OCI-LY1 (cell line): ENCODE results near the gene SLC16A3.

Source experiments
- H2AFZ ChIP-seq: fragments of 200-600 bp; sonication (generic), shearing (Covaris generic); 2 replicates; pipeline ENCODE4 v1.6.0; 2014; ENCODE audit warnings: antibody characterized with exemption, mild to moderate bottlenecking, low read length
- H3F3A ChIP-seq: fragments of 200-600 bp; sonication (generic), shearing (Covaris generic); 2 replicates; pipeline ENCODE4 v1.6.0; 2014; ENCODE audit warnings: mild to moderate bottlenecking, antibody characterized with exemption, low read length, moderate library complexity; ENCODE audit not compliant: insufficient read depth
- H3K27ac ChIP-seq: fragments of 200-600 bp; sonication (generic); 2 replicates; pipeline ENCODE4 v1.5.1; 2014; ENCODE audit warnings: low read length, mixed run types, mild to moderate bottlenecking, low read depth; ENCODE audit not compliant: poor library complexity, severe bottlenecking
- H3K27me3 ChIP-seq: fragments of 200-600 bp; sonication (generic); 2 replicates; pipeline ENCODE4 v1.6.0; 2014; ENCODE audit warnings: antibody characterized with exemption, mild to moderate bottlenecking, low read length, moderate library complexity; ENCODE audit not compliant: insufficient read depth
- H3K36me3 ChIP-seq: fragments of 200-600 bp; sonication (generic); 2 replicates; pipeline ENCODE4 v1.6.1; 2014; ENCODE audit warnings: mild to moderate bottlenecking, antibody characterized with exemption, low read length, moderate library complexity, mixed read lengths; ENCODE audit not compliant: insufficient read depth
- H3K4me1 ChIP-seq: fragments of 200-600 bp; sonication (generic); 2 replicates; pipeline ENCODE4 v1.5.1; 2014; ENCODE audit warnings: mild to moderate bottlenecking, low read length, moderate library complexity; ENCODE audit not compliant: insufficient read depth, severe bottlenecking
- H3K4me2 ChIP-seq: fragments of 200-600 bp; sonication (generic), shearing (Covaris generic); 2 replicates; pipeline ENCODE4 v1.6.1; 2014; ENCODE audit warnings: low read length
- H3K4me3 ChIP-seq: fragments of 200-600 bp; sonication (generic); 2 replicates; pipeline ENCODE4 v1.5.1; 2014; ENCODE audit warnings: low read length, low read depth, mild to moderate bottlenecking, mixed read lengths; ENCODE audit not compliant: poor library complexity, severe bottlenecking
- H3K79me2 ChIP-seq: fragments of 200-600 bp; shearing (Covaris generic); 2 replicates; pipeline ENCODE4 v1.6.1; 2016; ENCODE audit warnings: mixed run types, low read length, mixed read lengths; ENCODE audit not compliant: insufficient read depth
- H3K9ac ChIP-seq: fragments of 200-600 bp; sonication (generic), shearing (Covaris generic); 2 replicates; pipeline ENCODE4 v1.6.1; 2014; ENCODE audit warnings: mild to moderate bottlenecking, low read length, mixed read lengths
- H3K9me2 ChIP-seq: fragments of 200-600 bp; sonication (generic), shearing (Covaris generic); 2 replicates; pipeline ENCODE4 v1.6.1; 2014; ENCODE audit warnings: low read depth, mild to moderate bottlenecking, low read length, mixed read lengths
- H3K9me3 ChIP-seq: fragments of 200-600 bp; shearing (Covaris generic); 2 replicates; pipeline ENCODE4 v1.6.1; 2014; ENCODE audit warnings: low read length, mixed read lengths
- H4K20me1 ChIP-seq: fragments of 200-600 bp; sonication (generic), shearing (Covaris generic); 2 replicates; pipeline ENCODE4 v1.6.0; 2016; ENCODE audit warnings: mild to moderate bottlenecking, low read length; ENCODE audit not compliant: insufficient read depth
- EZH2 ChIP-seq: fragments of 200-600 bp; sonication (generic), shearing (Covaris generic); IDR thresholded peaks from 2 replicates; pipeline ENCODE4 v1.8.0; 2017; ENCODE audit warnings: borderline replicate concordance, mixed run types, mild to moderate bottlenecking, antibody characterized with exemption, low read length, moderate library complexity, mixed read lengths
- TF ChIP-seq, protein P1 (sequence below): fragments of 200-600 bp; sonication (generic), shearing (Covaris generic); IDR thresholded peaks from 2 replicates; pipeline ENCODE4 v1.5.1; 2017; ENCODE audit warnings: mild to moderate bottlenecking, antibody characterized with exemption, low read length, moderate library complexity, mixed read lengths

Gene SLC16A3

GRCh38 chr17:82228842-82229697 is at the start of gene SLC16A3:
SLC16A3 (plus strand) TSS chr17:82229042; CDS start chr17:82236009, 6,967 bp downstream.
- peaks cover 24% of the 10 kb centered on the region for H3K4me1 ChIP-seq
- H3K9ac ChIP-seq, result peak within 1 kb of the TSS; percentile 63; the same call in 1 of the 2 replicates
- no peak within 1 kb of the TSS for H2AFZ ChIP-seq
- H3K27me3 ChIP-seq, result peaks cover 5% of the 10 kb centered on the region; the same call in 1 of the 2 replicates
- TF ChIP-seq, protein P1, sequence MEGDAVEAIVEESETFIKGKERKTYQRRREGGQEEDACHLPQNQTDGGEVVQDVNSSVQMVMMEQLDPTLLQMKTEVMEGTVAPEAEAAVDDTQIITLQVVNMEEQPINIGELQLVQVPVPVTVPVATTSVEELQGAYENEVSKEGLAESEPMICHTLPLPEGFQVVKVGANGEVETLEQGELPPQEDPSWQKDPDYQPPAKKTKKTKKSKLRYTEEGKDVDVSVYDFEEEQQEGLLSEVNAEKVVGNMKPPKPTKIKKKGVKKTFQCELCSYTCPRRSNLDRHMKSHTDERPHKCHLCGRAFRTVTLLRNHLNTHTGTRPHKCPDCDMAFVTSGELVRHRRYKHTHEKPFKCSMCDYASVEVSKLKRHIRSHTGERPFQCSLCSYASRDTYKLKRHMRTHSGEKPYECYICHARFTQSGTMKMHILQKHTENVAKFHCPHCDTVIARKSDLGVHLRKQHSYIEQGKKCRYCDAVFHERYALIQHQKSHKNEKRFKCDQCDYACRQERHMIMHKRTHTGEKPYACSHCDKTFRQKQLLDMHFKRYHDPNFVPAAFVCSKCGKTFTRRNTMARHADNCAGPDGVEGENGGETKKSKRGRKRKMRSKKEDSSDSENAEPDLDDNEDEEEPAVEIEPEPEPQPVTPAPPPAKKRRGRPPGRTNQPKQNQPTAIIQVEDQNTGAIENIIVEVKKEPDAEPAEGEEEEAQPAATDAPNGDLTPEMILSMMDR, result no peak
- no peak for TF ChIP-seq EZH2
- H3K9me2 ChIP-seq, result no peaks in the 10 kb centered on the region
- H3F3A ChIP-seq, result no peaks in the 10 kb centered on the region
- peak within 1 kb of the TSS; percentile 72 for H3K4me2 ChIP-seq
- H4K20me1 ChIP-seq, result no peaks in the 10 kb centered on the region
- H3K4me3 ChIP-seq, result peak within 1 kb of the TSS; percentile 64
- no peak within 1 kb of the TSS for H3K27ac ChIP-seq
- H3K36me3 ChIP-seq, result no peaks in the 10 kb centered on the region
- H3K79me2 ChIP-seq, result no peaks in the 10 kb centered on the region
- no peaks in the 10 kb centered on the region for H3K9me3 ChIP-seq

DNA sequence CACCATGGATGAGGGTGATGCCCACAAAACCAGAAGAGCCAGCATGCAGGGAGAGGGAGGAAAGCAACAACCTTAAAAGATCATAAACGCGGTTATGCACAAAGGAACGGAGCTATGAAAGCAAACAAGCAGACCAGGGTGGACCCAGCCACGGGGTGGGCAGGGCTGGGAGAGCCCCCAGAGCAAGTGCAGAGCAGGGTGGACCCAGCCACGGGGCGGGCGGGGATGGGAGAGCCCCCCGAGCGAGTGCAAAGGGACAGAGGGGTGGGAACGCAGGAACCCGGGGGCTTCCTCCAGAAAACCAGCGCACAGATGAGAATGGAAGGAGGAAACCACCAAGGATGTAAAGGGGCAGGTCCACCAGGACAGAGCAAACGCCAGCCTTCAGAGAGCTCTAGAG is 49.4 kb upstream of the SLC16A3 start:
- H3K4me3 ChIP-seq, result no peak overlapping the region
- no peaks in the 10 kb centered on the region for H3K4me1 ChIP-seq
- peaks cover 3% of the 10 kb centered on the region; the same call in 1 of the 2 replicates for H3K27me3 ChIP-seq
- H3K9me2 ChIP-seq, result no peaks in the 10 kb centered on the region
- no peaks in the 10 kb centered on the region for H3F3A ChIP-seq
- H3K36me3 ChIP-seq, result no peaks in the 10 kb centered on the region
- H2AFZ ChIP-seq, result no peak overlapping the region
- H3K27ac ChIP-seq, result no peak overlapping the region
- H3K9me3 ChIP-seq, result no peaks in the 10 kb centered on the region
- no peak overlapping the region for H3K9ac ChIP-seq
- no peak overlapping the region for H3K4me2 ChIP-seq
- no peaks in the 10 kb centered on the region for H3K79me2 ChIP-seq
- TF ChIP-seq, protein P1, result no peak
- no peak for TF ChIP-seq EZH2
- no peaks in the 10 kb centered on the region for H4K20me1 ChIP-seq

GRCh38 chr17:82179946-82180475 is 48.8 kb upstream of the SLC16A3 start:
- Histone ChIP-seq H3K9me2 (no peaks in the 10 kb centered on the region), H3K4me1 (no peaks in the 10 kb centered on the region), H3K4me3 (no peak overlapping the region), H3K9ac (no peak overlapping the region), H3F3A (no peaks in the 10 kb centered on the region), H3K27ac (no peak overlapping the region), H3K79me2 (no peaks in the 10 kb centered on the region), H3K27me3 (peaks cover 3% of the 10 kb centered on the region; the same call in 1 of the 2 replicates), H2AFZ (no peak overlapping the region), H3K9me3 (no peaks in the 10 kb centered on the region), H3K4me2 (no peak overlapping the region), H4K20me1 (no peaks in the 10 kb centered on the region), H3K36me3 (no peaks in the 10 kb centered on the region)
- TF ChIP-seq, protein P1, result no peak
- no peak for TF ChIP-seq EZH2
